Stomach smooth muscle (tissue), 2 donors: ENCODE measurements around the gene LAMC2.

ENCODE experiments used
- H3K27ac ChIP-seq: one replicate; pipeline ENCODE4 v1.7.0; 2013; ENCODE audit warnings: mild to moderate bottlenecking, low read length, inconsistent platforms
- H3K27me3 ChIP-seq, 2 donors: one replicate each; pipeline ENCODE4 v1.7.0; 2013; ENCODE audit warnings: low read length in 2 of 2; ENCODE audit not compliant: insufficient read depth in 2 of 2, control insufficient read depth in 1 of 2
- H3K36me3 ChIP-seq, 2 donors: one replicate each; pipeline ENCODE4 v1.7.0; 2013; ENCODE audit warnings: low read length in 2 of 2; ENCODE audit not compliant: control insufficient read depth in 2 of 2, insufficient read depth in 2 of 2
- H3K4me1 ChIP-seq: one replicate; pipeline ENCODE4 v1.7.0; 2013; ENCODE audit warnings: low read length; ENCODE audit not compliant: control insufficient read depth, insufficient read depth
- H3K4me3 ChIP-seq, 2 donors: one replicate each; pipeline ENCODE4 v1.7.0; 2013; ENCODE audit warnings: low read length in 2 of 2
- H3K9ac ChIP-seq, 2 donors: one replicate each; pipeline ENCODE4 v1.7.0; 2013; ENCODE audit warnings: low read length in 2 of 2, mild to moderate bottlenecking in 1 of 2
- H3K9me3 ChIP-seq, 2 donors: one replicate each; pipeline ENCODE4 v1.7.0; 2013; ENCODE audit warnings: low read length in 2 of 2; ENCODE audit not compliant: control insufficient read depth in 2 of 2
- donor health status: healthy.
- donor health status: Pancreatic carcinoma.

Gene LAMC2

GRCh38 chr1:183223467-183223866, 37.4 kb downstream of the LAMC2 start:
- H3K27ac ChIP-seq = no peak overlapping the region
- peaks cover 15% of the 10 kb centered on the region for H3K4me1 ChIP-seq
- H3K4me3 ChIP-seq = no peak overlapping the region
- no peaks in the 10 kb centered on the region for H3K27me3 ChIP-seq
- no peaks in the 10 kb centered on the region for H3K36me3 ChIP-seq
- H3K9ac ChIP-seq = no peak overlapping the region
- H3K9me3 ChIP-seq = no peaks in the 10 kb centered on the region

GRCh38 chr1:183226361-183226760, 40.3 kb downstream of the LAMC2 start:
- no peak overlapping the region for H3K4me3 ChIP-seq
- H3K9me3 ChIP-seq = no peaks in the 10 kb centered on the region
- no peaks in the 10 kb centered on the region for H3K27me3 ChIP-seq
- no peaks in the 10 kb centered on the region for H3K36me3 ChIP-seq
- H3K9ac ChIP-seq = no peak overlapping the region
- H3K4me1 ChIP-seq = no peaks in the 10 kb centered on the region
- no peak overlapping the region for H3K27ac ChIP-seq

- H3K9me3 ChIP-seq = no peaks in the 10 kb centered on the region
- H3K4me3 ChIP-seq = no peak overlapping the region
- H3K4me1 ChIP-seq = no peaks in the 10 kb centered on the region
- no peak overlapping the region for H3K27ac ChIP-seq
- H3K36me3 ChIP-seq = no peaks in the 10 kb centered on the region
- H3K9ac ChIP-seq = no peak overlapping the region
- no peaks in the 10 kb centered on the region for H3K27me3 ChIP-seq
These were observed 40.9 kb downstream of the LAMC2 start for GRCh38 chr1:183226963-183227362.

GRCh38 chr1:183227422-183228346, 41.6 kb downstream of the LAMC2 start:
- no peak overlapping the region for H3K27ac ChIP-seq
- H3K36me3 ChIP-seq = no peaks in the 10 kb centered on the region
- H3K4me3 ChIP-seq = no peak overlapping the region
- H3K9ac ChIP-seq = no peak overlapping the region
- no peaks in the 10 kb centered on the region for H3K27me3 ChIP-seq
- no peaks in the 10 kb centered on the region for H3K9me3 ChIP-seq
- no peaks in the 10 kb centered on the region for H3K4me1 ChIP-seq

GRCh38 chr1:183228347-183229220, 42.5 kb downstream of the LAMC2 start:
- no peak overlapping the region for H3K9ac ChIP-seq
- H3K4me3 ChIP-seq = no peak overlapping the region

GRCh38 chr1:183230413-183230812, 44.3 kb downstream of the LAMC2 start:
- no peaks in the 10 kb centered on the region for H3K36me3 ChIP-seq
- H3K4me1 ChIP-seq = peaks cover 11% of the 10 kb centered on the region
- no peak overlapping the region for H3K9ac ChIP-seq
- H3K4me3 ChIP-seq = no peak overlapping the region
- H3K9me3 ChIP-seq = no peaks in the 10 kb centered on the region
- no peak overlapping the region for H3K27ac ChIP-seq
- H3K27me3 ChIP-seq = no peaks in the 10 kb centered on the region

More at GRCh38 chr1:183228347-183229220, 42.5 kb downstream of the LAMC2 start:
- no peaks in the 10 kb centered on the region for H3K27me3 ChIP-seq
- no peaks in the 10 kb centered on the region for H3K36me3 ChIP-seq
- no peaks in the 10 kb centered on the region for H3K4me1 ChIP-seq
- H3K9me3 ChIP-seq = no peaks in the 10 kb centered on the region
- H3K27ac ChIP-seq = no peak overlapping the region

- Histone ChIP-seq H3K4me3 (no peak overlapping the region), H3K9me3 (no peaks in the 10 kb centered on the region), H3K27me3 (no peaks in the 10 kb centered on the region), H3K36me3 (no peaks in the 10 kb centered on the region), H3K9ac (no peak overlapping the region), H3K4me1 (peaks cover 14% of the 10 kb centered on the region), H3K27ac (no peak overlapping the region)
These were observed 45.5 kb downstream of the LAMC2 start for GRCh38 chr1:183231545-183231944.

- H3K36me3 ChIP-seq = no peaks in the 10 kb centered on the region
- H3K4me3 ChIP-seq = no peak overlapping the region
- H3K9ac ChIP-seq = no peak overlapping the region
- H3K27ac ChIP-seq = no peak overlapping the region
- no peaks in the 10 kb centered on the region for H3K27me3 ChIP-seq
- H3K9me3 ChIP-seq = no peaks in the 10 kb centered on the region
- H3K4me1 ChIP-seq = peaks cover 14% of the 10 kb centered on the region
These were observed 47.0 kb downstream of the LAMC2 start for GRCh38 chr1:183233113-183233512.

- Histone ChIP-seq H3K9ac (peak overlapping the region; percentile 53 to 66), H3K9me3 (no peaks in the 10 kb centered on the region), H3K4me3 (peak overlapping the region; percentile 40 to 71), H3K36me3 (no peaks in the 10 kb centered on the region), H3K27ac (peak overlapping the region; percentile 61), H3K27me3 (no peaks in the 10 kb centered on the region), H3K4me1 (peaks cover 14% of the 10 kb centered on the region)
These were observed 48.8 kb downstream of the LAMC2 start for GRCh38 chr1:183234660-183235476.

- no peaks in the 10 kb centered on the region for H3K9me3 ChIP-seq
- peaks cover 14% of the 10 kb centered on the region for H3K4me1 ChIP-seq
- peak overlapping the region in 1 of 2 donors; percentile 40 for H3K4me3 ChIP-seq
- H3K27ac ChIP-seq = peak overlapping the region; percentile 61
- peak overlapping the region; percentile 53 to 66 for H3K9ac ChIP-seq
- H3K27me3 ChIP-seq = no peaks in the 10 kb centered on the region
- no peaks in the 10 kb centered on the region for H3K36me3 ChIP-seq
These were observed 49.4 kb downstream of the LAMC2 start for GRCh38 chr1:183235503-183235902.
